HepG2 (cell line): Measurements from ENCODE around the gene SERTAD2. TPM values are rescaled to one million over a fixed set of nuclear protein-coding genes. Genes with fewer than 3 reads are reported as not detected.

Experiments used
- ATAC-seq: fragments of 200-7000 bp; cut with Tn5 transposase; 3 replicates; pipeline ENCODE4 v1.9.1; 2020; ENCODE audit warnings: mild to moderate bottlenecking, moderate library complexity
- BruUV-seq: library from RNA; stranded (reverse); fragments of 400-500 nt; replicated peaks from 2 replicates; lab custom pipeline; 2021; lab: Mats Ljungman, UMichigan
- CTCF ChIA-PET: fragments of 300-600 bp; formaldehyde crosslinking; extraction: SDS; loops from one replicate; lab custom pipeline; 2021; ENCODE audit warnings: low total read pairs, inconsistent platforms, low intra/inter-chr PET ratio; lab: Yijun Ruan, JAX
- POLR2A ChIA-PET: fragments of 350-600 bp; sonication (Branson Sonifier 250); formaldehyde crosslinking; loops from one replicate; lab custom pipeline; 2020; ENCODE audit warnings: antibody characterized with exemption, inconsistent platforms; lab: Yijun Ruan, JAX
- DNase-seq: peaks from one replicate; pipeline ENCODE4 v3.0.0-alpha.2; 2015; ENCODE audit warnings: low spot score
- FAIRE-seq: peaks from 3 replicates; lab custom pipeline; 2011; peaks lifted over from hg19 to GRCh38; lab: Jason Lieb, UNC
- H2AFZ ChIP-seq: one replicate; pipeline ENCODE4 v1.6.1; 2011; ENCODE audit warnings: low read length, inconsistent platforms
- H3K27ac ChIP-seq: fragments of 300-600 bp; 3 replicates; pipeline ENCODE4 v1.8.0; 2011; ENCODE audit warnings: mixed run types, mild to moderate bottlenecking, mixed read lengths, low read length, inconsistent platforms; ENCODE audit not compliant: insufficient read depth; ENCODE audit errors: extremely low read length
- H3K27me3 ChIP-seq, 2 experiments: fragments of 200-600 bp in 1 of 2; 2 replicates in 1 of 2; 3 replicates in 1 of 2; pipeline versions ENCODE4 v1.6.0 to v1.8.0; 2011; ENCODE audit warnings: low read length in 2 of 2, mild to moderate bottlenecking in 2 of 2, moderate library complexity in 2 of 2, inconsistent platforms in 1 of 2; ENCODE audit not compliant: insufficient read depth in 2 of 2, control insufficient read depth in 1 of 2
- H3K36me3 ChIP-seq, 2 experiments: fragments of 200-600 bp in 1 of 2; replicated peaks in 1 of 2; 2 replicates in 1 of 2; 3 replicates in 1 of 2; pipeline versions ENCODE4 v1.5.1 to v1.8.0; 2011; ENCODE audit warnings: low read length in 2 of 2, inconsistent platforms in 1 of 2; ENCODE audit not compliant: insufficient read depth in 2 of 2, control insufficient read depth in 1 of 2
- H3K4me1 ChIP-seq: 2 replicates; pipeline ENCODE4 v1.5.1; 2012; ENCODE audit warnings: low read length, inconsistent platforms; ENCODE audit not compliant: insufficient read depth
- H3K4me2 ChIP-seq: 2 replicates; pipeline ENCODE4 v1.6.0; 2011; ENCODE audit warnings: low read depth, low read length, inconsistent platforms
- H3K4me3 ChIP-seq, 3 experiments: fragments of 200-600 bp in 1 of 3; sonication (generic), shearing (Covaris generic) in 1 of 3; replicated peaks in 1 of 3; 2 replicates each; pipeline ENCODE4 v1.5.1; 2011 to 2016; ENCODE audit warnings: low read length in 3 of 3, inconsistent platforms in 2 of 3, low read depth in 2 of 3, mild to moderate bottlenecking in 2 of 3, control low read depth in 1 of 3, mixed read lengths in 1 of 3; ENCODE audit not compliant: insufficient read depth in 1 of 3
- H3K79me2 ChIP-seq: one replicate; pipeline ENCODE4 v1.6.1; 2011; ENCODE audit warnings: low read length, inconsistent platforms; ENCODE audit not compliant: insufficient read depth
- H3K9ac ChIP-seq: 2 replicates; pipeline ENCODE4 v1.6.0; 2011; ENCODE audit warnings: mild to moderate bottlenecking, low read depth, low read length, inconsistent platforms; ENCODE audit not compliant: insufficient read depth
- H3K9me3 ChIP-seq: 2 replicates; pipeline ENCODE4 v1.5.1; 2012; ENCODE audit warnings: mild to moderate bottlenecking, low read length
- H4K20me1 ChIP-seq: 2 replicates; pipeline ENCODE4 v1.6.0; 2011; ENCODE audit warnings: inconsistent platforms, mild to moderate bottlenecking, low read length, moderate library complexity; ENCODE audit not compliant: insufficient read depth
- BHLHE40 ChIP-seq: IDR thresholded peaks from 2 replicates; pipeline ENCODE4 v1.6.1; 2011; ENCODE audit warnings: low read length, improper control_type of control experiment
- FOSL2 ChIP-seq: sonication (generic); formaldehyde crosslinking; IDR thresholded peaks from 2 replicates; pipeline ENCODE4 v1.4.0; 2020; ENCODE audit warnings: missing genetic modification reagents
- GABPA ChIP-seq, 2 experiments: IDR thresholded peaks; 2 replicates each; pipeline ENCODE4 v1.6.1; 2011 to 2016; ENCODE audit warnings: low read depth in 2 of 2, low read length in 1 of 2, missing biosample characterization in 1 of 2, missing genetic modification characterization in 1 of 2
- GABPB1 ChIP-seq: IDR thresholded peaks from 2 replicates; pipeline ENCODE4 v1.6.1; 2016; ENCODE audit warnings: mild to moderate bottlenecking, missing genetic modification reagents, moderate library complexity, missing compliant biosample characterization
- GPN1 ChIP-seq: sonication (generic); formaldehyde crosslinking; IDR thresholded peaks from 2 replicates; pipeline ENCODE4 v1.5.1; 2020; ENCODE audit warnings: missing genetic modification reagents, borderline replicate concordance
- IRF9 ChIP-seq: sonication (generic); formaldehyde crosslinking; IDR thresholded peaks from 2 replicates; pipeline ENCODE4 v1.8.0; 2022; ENCODE audit warnings: missing genetic modification reagents, mild to moderate bottlenecking, borderline replicate concordance
- KDM4B ChIP-seq: sonication (generic); formaldehyde crosslinking; IDR thresholded peaks from 2 replicates; pipeline ENCODE4 v1.4.0; 2020; ENCODE audit warnings: missing genetic modification reagents
- MAZ ChIP-seq, 2 experiments: sonication (generic) in 1 of 2; formaldehyde crosslinking in 1 of 2; IDR thresholded peaks; 2 replicates each; pipeline versions ENCODE4 v1.5.0 to v1.6.1; 2012 to 2020; ENCODE audit warnings: low read depth in 2 of 2, mild to moderate bottlenecking in 2 of 2, borderline replicate concordance in 1 of 2, improper control_type of control experiment in 1 of 2, low read length in 1 of 2, missing genetic modification reagents in 1 of 2, moderate library complexity in 1 of 2
- PITX1 ChIP-seq: sonication (generic); formaldehyde crosslinking; IDR thresholded peaks from 2 replicates; pipeline ENCODE4 v1.5.1; 2020; ENCODE audit warnings: mild to moderate bottlenecking, missing genetic modification reagents
- RELA ChIP-seq: sonication (generic); formaldehyde crosslinking; IDR thresholded peaks from 2 replicates; pipeline ENCODE4 v1.4.0; 2020; ENCODE audit warnings: missing genetic modification reagents
- RFX5 ChIP-seq: IDR thresholded peaks from 2 replicates; pipeline ENCODE4 v1.6.1; 2011; ENCODE audit warnings: low read depth, low read length, improper control_type of control experiment
- ZBTB7B ChIP-seq: sonication (generic); formaldehyde crosslinking; IDR thresholded peaks from 2 replicates; pipeline ENCODE4 v1.4.0; 2020; ENCODE audit warnings: missing genetic modification reagents
- ZNF740 ChIP-seq: sonication (generic); formaldehyde crosslinking; IDR thresholded peaks from 2 replicates; pipeline ENCODE4 v1.4.0; 2020; ENCODE audit warnings: missing genetic modification reagents
- WGBS: methylation state at CpG from one replicate; pipeline ENCODE4 v1.1.6; 2017; ENCODE audit warnings: low lambda C conversion rate; 5-methylcytosine and 5-hydroxymethylcytosine counted together
- in situ Hi-C: cut with HindIII; loops from 2 replicates; pipeline ENCODE4 v1.10.0; 2017; ENCODE audit warnings: low pct_unique_long_range_greater_than_20kb; ENCODE audit not compliant: extremely low pct_ligation_motif_present
- intact Hi-C: fragments of 100-400 bp; cut with micrococcal nuclease; formaldehyde crosslinking; loops from one replicate; pipeline ENCODE4 v1.10.0; 2022; ENCODE audit not compliant: unreplicated experiment
- polyA plus RNA-seq, 8 experiments: library from polyadenylated mRNA; depleted of rRNA in 3 of 8; stranded (reverse) in 7 of 8; unstranded in 1 of 8; fragments of >200 nt; fragmentation: Illumina TruSeq in 4 of 8; extraction: Trizol in 4 of 8; gene quantifications; 2 replicates each; pipeline versions ENCODE4 v1.2.1 to v1.2.3, GENCODE V29; 2011 to 2016; ENCODE audit warnings: low read depth in 4 of 8, missing spikeins in 1 of 8, mixed read lengths in 1 of 8; ENCODE audit not compliant: insufficient read depth in 1 of 8
- total RNA-seq, 5 experiments: library from RNA; depleted of rRNA; stranded (reverse); fragments of >200 nt; fragmentation: Illumina TruSeq; extraction: Trizol; gene quantifications; 2 replicates each; pipeline ENCODE4 v1.2.3, GENCODE V29; 2016; ENCODE audit warnings: low read depth in 1 of 5

SERTAD2 gene
- total and polyA plus RNA-seq, 2 of the 13 experiments (the other 11 are each of a cell fraction or from before 2014, with no cell fraction given) = 6.7 to 22.6 TPM

- DNase-seq (peak; percentile 51), ATAC-seq (peak; percentile 54; the same call in 1 of the 3 replicates), FAIRE-seq (no peak)
- no peak overlapping the region for H3K9ac ChIP-seq
- no peaks in the 10 kb centered on the region for H3K27me3 ChIP-seq
- H3K9me3 ChIP-seq = no peaks in the 10 kb centered on the region
- CTCF ChIA-PET = no interaction called here
- no peaks in the 10 kb centered on the region for H4K20me1 ChIP-seq
- H3K4me2 ChIP-seq = no peak overlapping the region
- H3K4me1 ChIP-seq = peaks cover 22% of the 10 kb centered on the region
- TF ChIP-seq BHLHE40 (0 out of 2 replicates have a peak, but pooled peaks have one; percentile 32), GPN1 (CRISPR knock-in tag) (no peak), FOSL2 (CRISPR knock-in tag) (peak; percentile 74)
- POLR2A ChIA-PET = interaction anchor here (0.8 to 4.4 kb wide), 3 partner anchors 10 to 36 kb away, joined by 3 to 25 read pairs (median 3); partner anchors contain the start of gene SERTAD2
- no peak overlapping the region for H3K4me3 ChIP-seq
- H3K79me2 ChIP-seq = no peaks in the 10 kb centered on the region
- no peak overlapping the region for H3K27ac ChIP-seq
- no peak overlapping the region for H2AFZ ChIP-seq
- H3K36me3 ChIP-seq = no peaks in the 10 kb centered on the region; a peak in 1 of 5 replicates
- 87% methylated on average over 5 of the region's 5 CpGs for WGBS
- intact Hi-C loops (no loop called here), in situ Hi-C loops (no loop called here)
- no TSS peak for BruUV-seq
Measured at GRCh38 chr2:64675860-64676259, 22.1 kb upstream of the SERTAD2 start.

- Histone ChIP-seq H4K20me1 (no peaks in the 10 kb centered on the region), H3K79me2 (no peaks in the 10 kb centered on the region), H3K27me3 (no peaks in the 10 kb centered on the region), H3K36me3 (no peaks in the 10 kb centered on the region), H2AFZ (no peak overlapping the region), H3K4me3 (no peak overlapping the region), H3K27ac (no peak overlapping the region), H3K9ac (no peak overlapping the region), H3K9me3 (no peaks in the 10 kb centered on the region), H3K4me1 (peaks cover 46% of the 10 kb centered on the region), H3K4me2 (no peak overlapping the region)
- BruUV-seq = no TSS peak
- DNase-seq (no peak), ATAC-seq (no peak), FAIRE-seq (no peak)
- in situ Hi-C loops = no loop called here
- intact Hi-C loops = no loop called here
- TF ChIP-seq KDM4B (CRISPR knock-in tag) (no peak), RELA (no peak), ZBTB7B (CRISPR knock-in tag) (no peak), GABPB1 (CRISPR knock-in tag) (no peak), IRF9 (CRISPR knock-in tag) (no peak), GABPA (IDR thresholded peaks at IDR 0.05; ENCODE audit: low read depth, low read length) (no peak), GABPA (CRISPR knock-in tag; IDR thresholded peaks at IDR 0.05; ENCODE audit: low read depth) (no peak), PITX1 (CRISPR knock-in tag) (no peak), RFX5 (no peak), ZNF740 (CRISPR knock-in tag) (no peak), MAZ (IDR thresholded peaks at IDR 0.05; ENCODE audit: borderline replicate concordance, low read depth, low read length) (no peak), MAZ (CRISPR knock-in tag; IDR thresholded peaks at IDR 0.05; ENCODE audit: low read depth) (no peak)
- 8% methylated on average over 2 of the region's 2 CpGs for WGBS
- ChIA-PET CTCF (no interaction called here), POLR2A (interaction anchor here (1.6 to 4.4 kb wide), 3 partner anchors 18 to 22 kb away, joined by 8 to 25 read pairs (median 8); partner anchors contain the start of gene SERTAD2)
Measured at GRCh38 chr2:64672708-64673107, 19.0 kb upstream of the SERTAD2 start.
